DND-41 (cell line): ENCODE measurements around the gene LRP8.

Source experiments
- ATAC-seq: fragments of 200-7000 bp; cut with Tn5 transposase; 3 replicates; pipeline ENCODE4 v1.9.1; 2021; ENCODE audit warnings: low read depth; ENCODE audit not compliant: insufficient read depth
- DNase-seq: peaks from one replicate; pipeline ENCODE4 v3.0.0-alpha.2; 2020
- H2AFZ ChIP-seq: 2 replicates; pipeline ENCODE4 v1.6.0; 2012; ENCODE audit warnings: low read depth, low read length
- H3K27ac ChIP-seq: 2 replicates; pipeline ENCODE4 v1.5.1; 2012; ENCODE audit warnings: low read length, inconsistent platforms
- H3K27me3 ChIP-seq: fragments of 200-600 bp; sonication (generic); 2 replicates; pipeline ENCODE4 v1.6.0; 2012; ENCODE audit warnings: low read length, mild to moderate bottlenecking, inconsistent platforms; ENCODE audit not compliant: insufficient read depth, poor library complexity
- H3K36me3 ChIP-seq: 2 replicates; pipeline ENCODE4 v1.5.1; 2012; ENCODE audit warnings: low read length, inconsistent platforms; ENCODE audit not compliant: insufficient read depth
- H3K4me1 ChIP-seq: 2 replicates; pipeline ENCODE4 v1.5.1; 2012; ENCODE audit warnings: mild to moderate bottlenecking, low read length; ENCODE audit not compliant: insufficient read depth
- H3K4me2 ChIP-seq: 2 replicates; pipeline ENCODE4 v1.6.0; 2012; ENCODE audit warnings: mild to moderate bottlenecking, moderate library complexity, low read length, inconsistent platforms; ENCODE audit not compliant: insufficient read depth
- H3K4me3 ChIP-seq, 2 experiments: fragments of 200-600 bp in 1 of 2; shearing (Covaris generic) in 1 of 2; 2 replicates each; pipeline ENCODE4 v1.5.1; 2012 to 2016; ENCODE audit warnings: inconsistent platforms in 2 of 2, low read length in 2 of 2, mild to moderate bottlenecking in 2 of 2, low read depth in 1 of 2, moderate library complexity in 1 of 2
- H3K79me2 ChIP-seq: 2 replicates; pipeline ENCODE4 v1.6.0; 2012; ENCODE audit warnings: low read length, inconsistent platforms; ENCODE audit not compliant: insufficient read depth
- H3K9ac ChIP-seq: 2 replicates; pipeline ENCODE4 v1.6.0; 2012; ENCODE audit warnings: low read depth, mild to moderate bottlenecking, inconsistent platforms, low read length, moderate library complexity
- H3K9me3 ChIP-seq: 2 replicates; pipeline ENCODE4 v1.5.1; 2012; ENCODE audit warnings: low read length, moderate library complexity, mild to moderate bottlenecking, inconsistent platforms; ENCODE audit not compliant: insufficient read depth, severe bottlenecking
- H4K20me1 ChIP-seq: 2 replicates; pipeline ENCODE4 v1.6.0; 2012; ENCODE audit warnings: low read length; ENCODE audit not compliant: insufficient read depth
- CTCF ChIP-seq: IDR thresholded peaks from 2 replicates; pipeline ENCODE4 v1.5.1; 2012; ENCODE audit warnings: borderline replicate concordance, low read length, moderate library complexity, mild to moderate bottlenecking; ENCODE audit not compliant: poor library complexity, severe bottlenecking; ENCODE audit errors: extremely low read depth
- EZH2 ChIP-seq: IDR thresholded peaks from 3 replicates; pipeline ENCODE4 v1.6.1; 2012; ENCODE audit warnings: borderline replicate concordance, low read depth, mild to moderate bottlenecking, moderate library complexity, low read length, inconsistent platforms; ENCODE audit not compliant: severe bottlenecking

LRP8 gene

GRCh38 chr1:53328009-53328461 lies at the start of gene LRP8:
LRP8 (minus strand) TSS chr1:53328070; CDS start chr1:53327912, 158 bp downstream.
- Histone ChIP-seq H3K27ac (peak within 1 kb of the TSS; percentile 95), H3K4me2 (peak within 1 kb of the TSS; percentile 98), H3K4me1 (peaks cover 41% of the 10 kb centered on the region), H3K36me3 (peaks cover 29% of the 10 kb centered on the region), H3K9ac (peak within 1 kb of the TSS; percentile 93), H4K20me1 (peaks cover 28% of the 10 kb centered on the region), H2AFZ (peak within 1 kb of the TSS; percentile 98), H3K4me3 (peak within 1 kb of the TSS; percentile 85 to 94), H3K27me3 (no peaks in the 10 kb centered on the region), H3K9me3 (no peaks in the 10 kb centered on the region), H3K79me2 (peaks cover 47% of the 10 kb centered on the region)
- peak; percentile 23 for ATAC-seq
- TF ChIP-seq EZH2: no peak
- peak; percentile 80 for DNase-seq

DNA sequence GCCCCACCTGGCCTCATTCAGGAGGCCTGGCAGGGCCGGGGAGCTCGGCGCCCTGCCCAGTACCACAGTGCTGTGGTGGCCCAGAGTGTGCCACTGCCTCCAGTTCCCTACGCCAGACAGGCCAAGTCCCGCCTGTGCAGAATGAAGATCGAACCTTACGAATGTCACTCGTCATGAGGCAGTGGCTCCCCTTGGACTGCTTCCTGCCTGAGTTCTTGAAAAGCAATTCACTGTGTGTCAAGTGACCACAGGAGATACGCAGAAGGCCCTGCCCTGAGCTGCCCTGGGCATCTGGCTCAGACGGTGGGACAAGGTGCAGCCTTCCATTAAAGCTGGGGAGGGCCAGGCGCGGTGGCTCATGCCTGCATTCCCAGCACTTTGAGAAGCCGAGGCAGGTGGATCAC lies 49.6 kb upstream of the LRP8 start:
- Histone ChIP-seq H3K4me3 (no peak overlapping the region), H3K27me3 (peaks cover 14% of the 10 kb centered on the region), H2AFZ (no peak overlapping the region), H4K20me1 (peaks cover 3% of the 10 kb centered on the region; the same call in 1 of the 2 replicates), H3K79me2 (no peaks in the 10 kb centered on the region), H3K4me2 (no peak overlapping the region), H3K4me1 (no peaks in the 10 kb centered on the region), H3K36me3 (no peaks in the 10 kb centered on the region), H3K27ac (no peak overlapping the region), H3K9me3 (no peaks in the 10 kb centered on the region), H3K9ac (no peak overlapping the region)
- ATAC-seq (no peak), DNase-seq (no peak)
- TF ChIP-seq CTCF: no peak
- no peak for TF ChIP-seq EZH2

GRCh38 chr1:53376742-53377437 lies 49.0 kb upstream of the LRP8 start:
- H3K4me2 ChIP-seq: no peak overlapping the region
- H3K27me3 ChIP-seq: peaks cover 13% of the 10 kb centered on the region
- DNase-seq: no peak
- no peak overlapping the region for H3K9ac ChIP-seq
- no peak overlapping the region for H3K4me3 ChIP-seq
- no peaks in the 10 kb centered on the region for H3K9me3 ChIP-seq
- H4K20me1 ChIP-seq: peaks cover 3% of the 10 kb centered on the region; the same call in 1 of the 2 replicates
- no peak for TF ChIP-seq CTCF
- no peaks in the 10 kb centered on the region for H3K79me2 ChIP-seq
- no peaks in the 10 kb centered on the region for H3K36me3 ChIP-seq
- H3K27ac ChIP-seq: no peak overlapping the region
- H3K4me1 ChIP-seq: no peaks in the 10 kb centered on the region
- no peak overlapping the region for H2AFZ ChIP-seq
- ATAC-seq: no peak

DNA sequence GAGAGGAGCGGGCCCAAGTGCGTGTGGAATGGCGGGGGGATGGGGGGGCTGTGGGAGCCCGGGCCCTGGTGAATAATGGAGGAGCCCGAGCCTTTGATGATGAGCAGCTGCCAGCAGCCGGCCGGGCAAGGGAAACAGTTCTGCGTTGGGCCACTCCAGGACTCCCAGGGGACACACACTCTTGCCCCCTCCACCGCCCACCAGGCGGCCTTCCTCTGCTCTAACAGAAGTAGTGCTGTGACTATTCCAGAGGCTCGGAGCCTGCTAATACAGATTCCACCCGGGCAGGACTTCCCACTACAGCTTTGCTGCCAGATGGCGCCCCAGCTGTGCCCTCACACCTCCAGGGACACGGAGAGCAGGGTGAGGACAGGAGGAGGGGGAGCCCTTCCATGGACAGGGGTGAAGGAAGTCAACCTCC lies 48.2 kb upstream of the LRP8 start:
- no peaks in the 10 kb centered on the region for H3K9me3 ChIP-seq
- no peak for DNase-seq
- H3K4me2 ChIP-seq: no peak overlapping the region

More for the DNA sequence above, 48.2 kb upstream of the LRP8 start:
- Histone ChIP-seq H3K9ac (no peak overlapping the region), H3K27me3 (peaks cover 5% of the 10 kb centered on the region), H3K4me1 (no peaks in the 10 kb centered on the region), H3K36me3 (no peaks in the 10 kb centered on the region), H3K79me2 (no peaks in the 10 kb centered on the region), H4K20me1 (peaks cover 3% of the 10 kb centered on the region; the same call in 1 of the 2 replicates), H3K4me3 (no peak overlapping the region), H2AFZ (no peak overlapping the region), H3K27ac (no peak overlapping the region)
- TF ChIP-seq EZH2 (no peak), CTCF (no peak)
- no peak for ATAC-seq
